Body of pancreas (tissue), 4 donors: ENCODE results near the gene DLD. TPM values are rescaled to one million over a fixed set of nuclear protein-coding genes. Genes with fewer than 3 reads are reported as not detected.

ENCODE experiments used
- ATAC-seq: fragments of 150-250 bp; one replicate; pipeline ENCODE4 v1.9.1; 2016
- DNase-seq, 4 donors: peaks; one replicate each; pipeline ENCODE4 v3.0.0-alpha.2; 2019
- H3K27ac ChIP-seq, 4 donors: fragments of 200-600 bp; sonication (generic); 1 replicate in 3 of 4; 2 replicates in 1 of 4; pipeline versions ENCODE4 v1.5.1 to v1.6.1; 2016 to 2019; ENCODE audit warnings: mild to moderate bottlenecking in 1 of 4, mixed read lengths in 1 of 4, moderate library complexity in 1 of 4
- H3K27me3 ChIP-seq, 2 donors: fragments of 200-600 bp; sonication (generic); one replicate each; pipeline ENCODE4 v1.6.0; 2016; ENCODE audit warnings: mild to moderate bottlenecking in 1 of 2
- H3K36me3 ChIP-seq, 2 donors: fragments of 200-600 bp; sonication (generic); replicated peaks in 1 of 2; 2 replicates each; pipeline ENCODE4 v1.5.1; 2016; ENCODE audit warnings: low read depth in 2 of 2; ENCODE audit not compliant: insufficient read depth in 1 of 2
- H3K4me1 ChIP-seq: fragments of 200-600 bp; sonication (generic); one replicate; pipeline ENCODE4 v1.6.0; 2016
- H3K4me3 ChIP-seq, 2 donors: fragments of 200-600 bp; sonication (generic); 1 replicate in 1 of 2; 2 replicates in 1 of 2; pipeline ENCODE4 v1.5.1; 2016 to 2019
- H3K9me3 ChIP-seq, 3 donors: fragments of 200-600 bp; sonication (generic); 1 replicate in 2 of 3; 2 replicates in 1 of 3; pipeline ENCODE4 v1.5.1; 2016
- CTCF ChIP-seq, 7 experiments: fragments of 450-650 bp in 4 of 7; fragments of 200-600 bp in 3 of 7; sonication (generic) in 3 of 7; IDR thresholded peaks; one replicate each; pipeline ENCODE4 v1.5.1; 2016 to 2019; ENCODE audit warnings: antibody characterized with exemption in 7 of 7
- POLR2A ChIP-seq, 3 donors: fragments of 450-650 bp; IDR thresholded peaks; one replicate each; pipeline ENCODE4 v1.6.1; 2016; ENCODE audit warnings: antibody characterized with exemption in 3 of 3, mild to moderate bottlenecking in 2 of 3
- WGBS, 2 donors: methylation state at CpG; one replicate each; pipeline ENCODE4 v1.1.5; 2017; 5-methylcytosine and 5-hydroxymethylcytosine counted together
- intact Hi-C: fragments of 100-400 bp; cut with DNase I; formaldehyde crosslinking; loops from one replicate; pipeline ENCODE4 v1.15.1; 2023
- total RNA-seq, 2 donors: library from RNA; depleted of rRNA; stranded (reverse); fragments of >200 nt; gene quantifications; one replicate each; pipeline ENCODE4 v1.1.0, GENCODE V29; 2016

Gene DLD
- total RNA-seq, 2 donors from 2014 or later: 53.7 to 123 TPM

DNA sequence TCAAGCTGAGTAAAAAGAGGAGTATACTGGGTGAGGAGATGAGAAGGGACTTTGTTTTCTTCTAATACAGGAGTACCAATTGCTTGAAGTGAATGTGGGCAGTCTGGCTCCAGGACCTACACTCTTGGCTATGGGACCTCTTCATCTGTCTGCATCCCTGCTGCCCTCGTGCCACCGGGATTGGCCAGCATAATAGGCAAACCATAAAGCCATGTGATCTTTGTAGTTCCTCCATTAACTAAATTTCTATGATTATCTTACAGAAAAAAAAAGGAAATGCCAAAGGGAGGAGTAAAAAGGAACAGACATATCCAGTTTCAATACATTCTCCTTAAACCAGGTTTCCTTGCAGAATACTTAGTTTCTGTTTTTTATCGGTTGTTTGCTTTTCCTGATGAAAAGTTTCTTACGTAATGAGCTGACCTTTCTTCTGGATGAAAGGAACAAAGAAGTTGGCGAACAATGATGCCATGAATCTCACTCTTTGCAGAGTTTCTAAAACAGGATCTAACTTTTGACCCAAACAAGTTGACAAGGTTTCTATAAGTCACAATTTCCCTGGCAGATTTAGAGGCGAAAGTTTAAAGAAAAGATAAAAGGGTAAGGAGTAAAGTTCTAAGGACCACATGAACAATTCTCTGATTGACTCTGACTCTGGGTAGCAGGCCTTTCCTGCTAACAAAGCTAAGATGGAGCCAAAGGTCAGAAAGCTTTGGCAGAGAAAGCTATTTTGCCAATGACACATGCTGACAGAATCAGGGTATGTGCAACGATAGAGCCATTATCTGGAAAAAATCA is 57.9 kb downstream of the DLD start:
- 47 to 48% methylated on average over 7 of the region's 7 CpGs for WGBS, 2 donors
- Histone ChIP-seq H3K27ac (peak overlapping the region in 3 of 4 donors; percentile 4 to 54 (median 45)), H3K27me3 (no peaks in the 10 kb centered on the region), H3K4me1 (peaks cover 53% of the 10 kb centered on the region), H3K36me3 (peaks cover 0 to 6% of the 10 kb centered on the region in 2 donors), H3K9me3 (no peaks in the 10 kb centered on the region), H3K4me3 (no peak overlapping the region)
- TF ChIP-seq POLR2A (IDR thresholded peaks at IDR 0.05): no peak
- no peak for TF ChIP-seq CTCF (IDR thresholded peaks at IDR 0.05)
- DNase-seq (no peak), ATAC-seq (peak; percentile 53)
- intact Hi-C loops: no loop called here

GRCh38 chr7:107949443-107949935 is 58.5 kb downstream of the DLD start:
- H3K4me1 ChIP-seq: peaks cover 53% of the 10 kb centered on the region
- H3K27ac ChIP-seq: peak overlapping the region in 3 of 4 donors; percentile 4 to 54 (median 45)
- H3K4me3 ChIP-seq: no peak overlapping the region
- H3K9me3 ChIP-seq: no peaks in the 10 kb centered on the region
- H3K36me3 ChIP-seq: peaks cover 0 to 3% of the 10 kb centered on the region in 2 donors
- TF ChIP-seq CTCF (IDR thresholded peaks at IDR 0.05): no peak
- TF ChIP-seq POLR2A (IDR thresholded peaks at IDR 0.05): no peak
- ATAC-seq (no peak), DNase-seq (no peak)
- 45 to 72% methylated on average over 1 of the region's 1 CpG for whole genome bisulfite sequencing, 2 donors
- intact Hi-C loops: no loop called here
- no peaks in the 10 kb centered on the region for H3K27me3 ChIP-seq

DNA sequence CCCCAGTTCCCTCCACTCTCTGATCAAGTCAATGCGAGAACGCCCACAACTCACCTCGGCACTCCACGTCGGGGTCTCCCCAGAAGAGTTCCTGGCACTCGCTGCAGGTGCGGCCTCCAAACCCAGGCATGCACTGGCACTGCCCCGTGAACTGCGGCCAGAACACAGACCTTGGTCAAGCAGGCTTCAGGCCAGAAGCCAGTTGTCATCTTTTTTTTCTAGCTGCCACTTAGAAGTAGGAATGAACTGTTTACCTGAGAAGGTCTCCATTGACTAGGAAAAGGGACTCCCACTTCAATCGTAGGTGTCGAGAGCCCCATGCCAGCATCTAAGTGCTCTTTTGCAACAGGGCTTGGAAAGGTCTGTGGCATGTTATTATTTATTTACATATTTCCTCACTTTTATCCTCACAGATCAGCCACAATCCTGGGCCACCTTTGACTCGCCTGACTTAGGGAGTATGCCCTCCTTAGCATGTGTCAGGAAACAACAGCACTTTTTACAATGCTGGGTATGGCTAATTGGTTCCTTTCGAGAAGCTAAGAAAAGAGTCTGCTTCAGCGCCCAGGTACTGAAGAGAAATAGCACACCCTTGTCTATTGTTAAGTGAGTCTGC is 60.3 kb downstream of the DLD start:
- peaks cover 53% of the 10 kb centered on the region for H3K4me1 ChIP-seq
- WGBS, 2 donors: 42 to 48% methylated on average over 13 to 14 of the region's 14 CpGs

DNA sequence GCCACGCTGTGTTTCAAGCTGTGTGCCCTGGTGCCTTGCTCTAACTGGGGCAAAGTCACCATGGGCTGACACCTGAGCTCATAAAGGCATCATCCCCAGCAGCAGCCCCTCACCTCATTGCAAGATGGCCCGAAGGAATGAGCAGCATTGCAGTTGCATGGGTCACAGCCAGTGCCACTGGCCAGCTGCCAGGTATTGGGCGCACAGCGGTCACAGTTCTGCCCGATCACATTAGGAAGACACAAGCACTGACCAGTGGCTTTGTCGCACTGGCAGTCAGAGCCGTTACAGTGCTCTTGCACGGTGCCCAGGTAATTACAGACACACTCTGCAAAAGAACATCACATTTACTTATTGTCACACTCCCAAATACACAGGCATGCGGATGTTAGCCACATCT is 60.9 kb downstream of the DLD start:
- Histone ChIP-seq H3K27ac (peak overlapping the region in 3 of 4 donors; percentile 54 to 58 (median 54)), H3K9me3 (no peaks in the 10 kb centered on the region), H3K27me3 (no peaks in the 10 kb centered on the region), H3K4me1 (peaks cover 53% of the 10 kb centered on the region), H3K36me3 (no peaks in the 10 kb centered on the region), H3K4me3 (no peak overlapping the region)
- peak in 3 of 4 donors; percentile 29 to 37 (median 31) for DNase-seq
- TF ChIP-seq CTCF (IDR thresholded peaks at IDR 0.05) (no peak), POLR2A (IDR thresholded peaks at IDR 0.05) (no peak)
- intact Hi-C loops: no loop called here
- 57 to 74% methylated on average over 9 of the region's 9 CpGs for WGBS, 2 donors
- ATAC-seq: no peak

More for the DNA sequence above, 60.3 kb downstream of the DLD start:
- H3K36me3 ChIP-seq: no peaks in the 10 kb centered on the region
- DNase-seq: peak in 1 of 4 donors; percentile 50
- ATAC-seq: no peak
- H3K27me3 ChIP-seq: no peaks in the 10 kb centered on the region
- intact Hi-C loops: no loop called here
- TF ChIP-seq CTCF (IDR thresholded peaks at IDR 0.05): no peak
- TF ChIP-seq POLR2A (IDR thresholded peaks at IDR 0.05): no peak
- peak overlapping the region in 3 of 4 donors; percentile 54 to 58 (median 54) for H3K27ac ChIP-seq
- H3K9me3 ChIP-seq: no peaks in the 10 kb centered on the region
- H3K4me3 ChIP-seq: no peak overlapping the region
